Prostate gland (tissue), 2 donors: ENCODE results near the gene MICU1. TPM values are rescaled to one million over a fixed set of nuclear protein-coding genes. Genes with fewer than 3 reads are reported as not detected.
"Not testable (repeated sequence)": the region's sequence is repeated elsewhere in the genome, so short reads cannot be mapped to it uniquely, and the experiment has no call there.

Source experiments
- DNase-seq: peaks from one replicate; pipeline ENCODE4 v3.0.0-alpha.2; 2019; ENCODE audit warnings: low spot score
- H3K27ac ChIP-seq, 2 donors: fragments of 200-600 bp; sonication (generic); 2 replicates each; pipeline ENCODE4 v1.5.1; 2017 to 2019
- H3K27me3 ChIP-seq: fragments of 200-600 bp; sonication (generic); replicated peaks from 2 replicates; pipeline ENCODE4 v1.5.1; 2019; ENCODE audit not compliant: insufficient read depth
- H3K36me3 ChIP-seq, 2 donors: fragments of 200-600 bp; sonication (generic); 1 replicate in 1 of 2; 2 replicates in 1 of 2; pipeline versions ENCODE4 v1.5.1 to v1.8.1; 2017 to 2019
- H3K4me1 ChIP-seq: fragments of 200-600 bp; sonication (generic); replicated peaks from 2 replicates; pipeline ENCODE4 v1.5.1; 2019
- H3K4me3 ChIP-seq, 2 donors: fragments of 200-600 bp; sonication (generic); 2 replicates each; pipeline ENCODE4 v1.5.1; 2017 to 2019
- H3K9me3 ChIP-seq: fragments of 200-600 bp; sonication (generic); 2 replicates; pipeline ENCODE4 v1.5.1; 2017
- POLR2A ChIP-seq: fragments of 450-650 bp; IDR thresholded peaks from one replicate; pipeline ENCODE4 v1.6.1; 2016; ENCODE audit warnings: antibody characterized with exemption, mild to moderate bottlenecking
- POLR2AphosphoS5 ChIP-seq: sonication (generic); formaldehyde crosslinking; IDR thresholded peaks from one replicate; pipeline ENCODE4 v1.6.1; 2017; ENCODE audit warnings: antibody characterized with exemption
- WGBS: methylation state at CpG from one replicate; pipeline ENCODE4 v1.1.5; 2018; 5-methylcytosine and 5-hydroxymethylcytosine counted together
- intact Hi-C: fragments of 100-400 bp; cut with DNase I; formaldehyde crosslinking; loops from one replicate; pipeline ENCODE4 v1.14.2; 2022
- total RNA-seq, 2 donors: library from RNA; depleted of rRNA; stranded (reverse); fragments of >200 nt; gene quantifications; one replicate each; pipeline ENCODE4 v1.1.0, GENCODE V29; 2016
- TF ChIP-seq, protein P1 (sequence below), 4 experiments: fragments of 200-600 bp in 2 of 4; fragments of 450-650 bp in 2 of 4; sonication (generic) in 2 of 4; IDR thresholded peaks; 1 replicate in 3 of 4; 2 replicates in 1 of 4; pipeline ENCODE4 v1.5.1; 2016 to 2019; ENCODE audit warnings: antibody characterized with exemption in 4 of 4, mild to moderate bottlenecking in 2 of 4, moderate library complexity in 2 of 4

Gene MICU1
- total RNA-seq, 2 donors from 2014 or later: 41.0 to 42.0 TPM

DNA sequence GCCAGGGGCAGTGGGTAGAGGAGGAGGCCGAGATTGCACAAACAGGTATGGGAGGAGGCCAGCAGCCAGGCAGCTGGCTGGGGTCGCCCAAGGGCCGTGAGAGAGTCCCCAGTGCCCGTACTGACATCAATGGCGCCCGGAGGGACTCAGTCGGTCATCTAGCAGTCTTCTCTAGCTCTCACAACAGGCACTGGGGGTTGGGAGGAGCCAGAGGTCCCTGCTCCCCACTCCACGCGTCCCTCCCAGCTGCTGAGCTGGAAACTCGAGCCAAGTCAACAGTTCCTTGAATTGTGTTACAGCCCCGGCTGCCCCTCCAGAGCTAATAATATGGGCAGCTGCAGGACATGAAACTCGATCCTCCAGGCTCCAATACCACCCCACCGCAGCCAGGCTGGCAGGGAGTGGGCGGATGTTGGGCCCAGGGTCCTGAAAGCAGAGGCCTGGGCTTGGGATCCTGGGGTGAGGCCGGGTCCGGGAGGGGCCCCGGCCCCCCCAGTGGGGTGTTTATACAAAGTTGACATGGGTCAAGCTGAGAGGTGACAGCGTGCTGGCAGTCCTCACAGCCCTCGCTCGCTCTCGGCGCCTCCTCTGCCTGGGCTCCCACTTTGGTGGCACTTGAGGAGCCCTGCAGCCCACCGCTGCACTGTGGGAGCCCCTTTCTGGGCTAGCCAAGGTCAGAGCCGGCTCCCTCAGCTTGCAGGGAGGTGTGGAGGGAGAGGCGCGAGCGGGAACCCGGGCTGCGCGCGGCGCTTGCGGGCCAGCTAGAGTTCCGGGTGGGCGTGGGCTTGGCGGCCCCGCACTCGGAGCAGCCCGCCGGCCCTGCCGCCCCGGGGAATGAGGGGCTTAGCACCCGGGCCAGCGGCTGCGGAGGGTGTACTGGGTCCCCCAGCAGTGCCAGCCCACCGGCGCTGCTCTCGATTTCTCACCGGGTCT is 300.4 kb downstream of the MICU1 start:
- not testable (repeated sequence) for H3K27me3 ChIP-seq, H3K4me3 ChIP-seq, H3K36me3 ChIP-seq, H3K9me3 ChIP-seq
- H3K4me1 ChIP-seq: peaks cover 15% of the 10 kb centered on the region
- intact Hi-C loops: loop anchor here (5.0 kb wide), 1 partner anchor 363 kb away; the partner anchor contains the start of gene CHST3
- TF ChIP-seq POLR2AphosphoS5 (peak; percentile 36), POLR2A (peak; percentile 28)
- TF ChIP-seq, protein P1, sequence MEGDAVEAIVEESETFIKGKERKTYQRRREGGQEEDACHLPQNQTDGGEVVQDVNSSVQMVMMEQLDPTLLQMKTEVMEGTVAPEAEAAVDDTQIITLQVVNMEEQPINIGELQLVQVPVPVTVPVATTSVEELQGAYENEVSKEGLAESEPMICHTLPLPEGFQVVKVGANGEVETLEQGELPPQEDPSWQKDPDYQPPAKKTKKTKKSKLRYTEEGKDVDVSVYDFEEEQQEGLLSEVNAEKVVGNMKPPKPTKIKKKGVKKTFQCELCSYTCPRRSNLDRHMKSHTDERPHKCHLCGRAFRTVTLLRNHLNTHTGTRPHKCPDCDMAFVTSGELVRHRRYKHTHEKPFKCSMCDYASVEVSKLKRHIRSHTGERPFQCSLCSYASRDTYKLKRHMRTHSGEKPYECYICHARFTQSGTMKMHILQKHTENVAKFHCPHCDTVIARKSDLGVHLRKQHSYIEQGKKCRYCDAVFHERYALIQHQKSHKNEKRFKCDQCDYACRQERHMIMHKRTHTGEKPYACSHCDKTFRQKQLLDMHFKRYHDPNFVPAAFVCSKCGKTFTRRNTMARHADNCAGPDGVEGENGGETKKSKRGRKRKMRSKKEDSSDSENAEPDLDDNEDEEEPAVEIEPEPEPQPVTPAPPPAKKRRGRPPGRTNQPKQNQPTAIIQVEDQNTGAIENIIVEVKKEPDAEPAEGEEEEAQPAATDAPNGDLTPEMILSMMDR (IDR thresholded peaks at IDR 0.05): peak in 2 of 4 experiments; percentile 2 to 33
- 64% methylated on average over 40 of the region's 49 CpGs for WGBS
- H3K27ac ChIP-seq: peak overlapping the region; percentile 57
- DNase-seq: peak; percentile 56

DNA sequence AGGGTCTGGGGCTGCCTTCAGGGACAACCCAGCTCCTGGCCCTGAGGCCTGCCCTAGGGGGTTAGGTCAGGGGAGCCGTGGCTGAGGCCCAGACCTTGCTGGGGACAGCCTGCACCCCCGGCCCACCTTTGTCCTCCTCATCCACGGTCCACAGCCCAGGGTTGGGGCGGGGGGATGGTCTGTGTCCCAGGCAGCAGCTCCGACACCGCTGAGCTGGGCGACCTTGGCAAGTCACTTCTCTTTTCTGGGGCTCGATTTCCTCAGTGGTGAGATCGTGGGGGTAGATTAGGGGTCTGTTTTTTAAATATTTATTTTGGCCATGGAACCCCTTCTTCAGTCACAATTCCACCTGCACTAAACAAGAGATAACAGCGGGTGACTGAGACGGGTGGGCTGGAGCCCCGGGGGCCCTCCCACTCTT is 302.1 kb downstream of the MICU1 start:
- Histone ChIP-seq H3K4me3 (no peak overlapping the region), H3K4me1 (peaks cover 22% of the 10 kb centered on the region), H3K9me3 (no peaks in the 10 kb centered on the region), H3K27ac (peak overlapping the region in 1 of 2 donors; percentile 81), H3K27me3 (no peaks in the 10 kb centered on the region), H3K36me3 (no peaks in the 10 kb centered on the region)
- 55% methylated on average over 11 of the region's 12 CpGs for WGBS
- intact Hi-C loops: no loop called here
- no peak for TF ChIP-seq POLR2AphosphoS5
- TF ChIP-seq, protein P1 (IDR thresholded peaks at IDR 0.05): no peak
- TF ChIP-seq POLR2A: no peak
- no peak for DNase-seq

GRCh38 chr10:72323108-72323749 is 302.6 kb downstream of the MICU1 start:
- no peak for TF ChIP-seq POLR2AphosphoS5
- TF ChIP-seq, protein P1 (IDR thresholded peaks at IDR 0.05): no peak
- no peak for TF ChIP-seq POLR2A
- Histone ChIP-seq H3K4me1 (peaks cover 19% of the 10 kb centered on the region), H3K36me3 (no peaks in the 10 kb centered on the region), H3K9me3 (no peaks in the 10 kb centered on the region), H3K4me3 (no peak overlapping the region), H3K27ac (peak overlapping the region; percentile 36 to 81), H3K27me3 (no peaks in the 10 kb centered on the region)
- intact Hi-C loops: no loop called here
- 88% methylated on average over 10 of the region's 10 CpGs for WGBS
- DNase-seq: no peak

GRCh38 chr10:72322280-72323058 is 303.4 kb downstream of the MICU1 start:
- no peaks in the 10 kb centered on the region for H3K36me3 ChIP-seq
- intact Hi-C loops: no loop called here
- no peaks in the 10 kb centered on the region for H3K9me3 ChIP-seq
- peak; percentile 50 for DNase-seq
- H3K4me1 ChIP-seq: peaks cover 19% of the 10 kb centered on the region
- H3K4me3 ChIP-seq: no peak overlapping the region
- WGBS: 80% methylated on average over 16 of the region's 16 CpGs
- H3K27ac ChIP-seq: peak overlapping the region; percentile 36 to 81
- no peaks in the 10 kb centered on the region for H3K27me3 ChIP-seq
- TF ChIP-seq POLR2AphosphoS5 (peak; percentile 50), POLR2A (no peak)
- TF ChIP-seq, protein P1 (IDR thresholded peaks at IDR 0.05): no peak
